ENCODE results near the gene NCAM2.
"Not testable (repeated sequence)": the region's sequence is repeated elsewhere in the genome, so short reads cannot be mapped to it uniquely, and the experiment has no call there.

Gene NCAM2

GRCh38 chr21:21111309-21111920, 113.2 kb downstream of the NCAM2 start:
- DNase-seq: no peak

GRCh38 chr21:21114461-21114860, 116.3 kb downstream of the NCAM2 start:
- no peak for DNase-seq

- DNase-seq: no peak
These were observed 120.9 kb downstream of the NCAM2 start for GRCh38 chr21:21119091-21119490.

GRCh38 chr21:21122680-21123079, 124.5 kb downstream of the NCAM2 start:
- no peak for DNase-seq

- DNase-seq: no peak
These were observed 134.2 kb downstream of the NCAM2 start for GRCh38 chr21:21132390-21132789.

- no peak for DNase-seq
These were observed 139.8 kb downstream of the NCAM2 start for GRCh38 chr21:21137986-21138385.

- DNase-seq: no peak
These were observed 148.6 kb downstream of the NCAM2 start for GRCh38 chr21:21146587-21147373.

- no peak for DNase-seq
These were observed 149.2 kb downstream of the NCAM2 start for GRCh38 chr21:21147374-21147745.

GRCh38 chr21:21148009-21148408, 149.8 kb downstream of the NCAM2 start:
- DNase-seq: no peak

- no peak for DNase-seq
These were observed 150.3 kb downstream of the NCAM2 start for GRCh38 chr21:21148514-21148913.

GRCh38 chr21:21149445-21149844, 151.2 kb downstream of the NCAM2 start:
- DNase-seq: not testable (repeated sequence)

- no peak for DNase-seq
These were observed 153.0 kb downstream of the NCAM2 start for GRCh38 chr21:21151231-21151630.

GRCh38 chr21:21156397-21156796, 158.2 kb downstream of the NCAM2 start:
- DNase-seq: no peak

- no peak for DNase-seq
These were observed 158.7 kb downstream of the NCAM2 start for GRCh38 chr21:21156957-21157356.

GRCh38 chr21:21158376-21158918, 160.2 kb downstream of the NCAM2 start:
- DNase-seq: no peak

- DNase-seq: no peak
These were observed 161.2 kb downstream of the NCAM2 start for GRCh38 chr21:21159253-21159899.

- DNase-seq: no peak
These were observed 164.6 kb downstream of the NCAM2 start for GRCh38 chr21:21162786-21163185.

GRCh38 chr21:21163904-21164303, 165.7 kb downstream of the NCAM2 start:
- peak; percentile 26 for DNase-seq

- DNase-seq: peak; percentile 70
These were observed 166.9 kb downstream of the NCAM2 start for GRCh38 chr21:21165063-21165645.

- no peak for DNase-seq
These were observed 176.5 kb downstream of the NCAM2 start for GRCh38 chr21:21174676-21175075.

- no peak for DNase-seq
These were observed 177.7 kb downstream of the NCAM2 start for GRCh38 chr21:21175798-21176334.

- DNase-seq: no peak
These were observed 179.3 kb downstream of the NCAM2 start for GRCh38 chr21:21177353-21177986.
